22Rv1 (cell line): ENCODE data around the gene RAMP3.

Experiments used
- H3K27ac ChIP-seq: fragments of 450-650 bp; 2 replicates; pipeline ENCODE4 v1.5.1; 2017
- ZFX ChIP-seq: fragments of 450-650 bp; IDR thresholded peaks from 2 replicates; pipeline ENCODE4 v1.6.1; 2017; ENCODE audit warnings: antibody characterized with exemption, borderline replicate concordance
- TF ChIP-seq, protein P1 (sequence below): fragments of 450-650 bp; IDR thresholded peaks from 2 replicates; pipeline ENCODE4 v1.5.1; 2017; ENCODE audit warnings: mild to moderate bottlenecking

Gene RAMP3

GRCh38 chr7:45158471-45158870 lies 880 bp downstream of the RAMP3 start:
- H3K27ac ChIP-seq = no peak overlapping the region
- no peak for TF ChIP-seq ZFX
- TF ChIP-seq, protein P1, sequence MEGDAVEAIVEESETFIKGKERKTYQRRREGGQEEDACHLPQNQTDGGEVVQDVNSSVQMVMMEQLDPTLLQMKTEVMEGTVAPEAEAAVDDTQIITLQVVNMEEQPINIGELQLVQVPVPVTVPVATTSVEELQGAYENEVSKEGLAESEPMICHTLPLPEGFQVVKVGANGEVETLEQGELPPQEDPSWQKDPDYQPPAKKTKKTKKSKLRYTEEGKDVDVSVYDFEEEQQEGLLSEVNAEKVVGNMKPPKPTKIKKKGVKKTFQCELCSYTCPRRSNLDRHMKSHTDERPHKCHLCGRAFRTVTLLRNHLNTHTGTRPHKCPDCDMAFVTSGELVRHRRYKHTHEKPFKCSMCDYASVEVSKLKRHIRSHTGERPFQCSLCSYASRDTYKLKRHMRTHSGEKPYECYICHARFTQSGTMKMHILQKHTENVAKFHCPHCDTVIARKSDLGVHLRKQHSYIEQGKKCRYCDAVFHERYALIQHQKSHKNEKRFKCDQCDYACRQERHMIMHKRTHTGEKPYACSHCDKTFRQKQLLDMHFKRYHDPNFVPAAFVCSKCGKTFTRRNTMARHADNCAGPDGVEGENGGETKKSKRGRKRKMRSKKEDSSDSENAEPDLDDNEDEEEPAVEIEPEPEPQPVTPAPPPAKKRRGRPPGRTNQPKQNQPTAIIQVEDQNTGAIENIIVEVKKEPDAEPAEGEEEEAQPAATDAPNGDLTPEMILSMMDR = no peak

DNA sequence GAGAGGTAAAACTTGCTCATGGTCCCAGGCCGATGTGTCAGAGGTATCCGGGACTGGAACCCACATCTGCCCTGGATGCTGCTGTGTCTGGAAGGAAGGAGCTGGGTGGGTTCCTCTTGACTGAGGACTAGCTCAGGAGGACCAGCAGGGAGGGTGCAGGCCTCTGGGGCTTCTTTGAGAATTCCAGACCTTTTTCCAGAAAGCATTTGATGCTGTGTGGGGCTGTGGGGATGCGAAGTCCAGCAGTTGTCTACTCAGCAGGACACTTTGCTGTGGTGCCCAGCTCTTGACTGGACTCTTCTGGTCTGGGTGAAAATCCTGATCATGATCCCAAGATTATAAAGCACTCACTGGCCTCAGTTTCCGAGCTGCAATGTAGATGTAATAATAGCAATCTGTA lies 1.7 kb downstream of the RAMP3 start:
- no peak overlapping the region for H3K27ac ChIP-seq
- TF ChIP-seq ZFX = no peak
- TF ChIP-seq, protein P1 = no peak

GRCh38 chr7:45160417-45160881 lies 2.9 kb downstream of the RAMP3 start:
- H3K27ac ChIP-seq = no peak overlapping the region
- no peak for TF ChIP-seq ZFX
- TF ChIP-seq, protein P1 = no peak

DNA sequence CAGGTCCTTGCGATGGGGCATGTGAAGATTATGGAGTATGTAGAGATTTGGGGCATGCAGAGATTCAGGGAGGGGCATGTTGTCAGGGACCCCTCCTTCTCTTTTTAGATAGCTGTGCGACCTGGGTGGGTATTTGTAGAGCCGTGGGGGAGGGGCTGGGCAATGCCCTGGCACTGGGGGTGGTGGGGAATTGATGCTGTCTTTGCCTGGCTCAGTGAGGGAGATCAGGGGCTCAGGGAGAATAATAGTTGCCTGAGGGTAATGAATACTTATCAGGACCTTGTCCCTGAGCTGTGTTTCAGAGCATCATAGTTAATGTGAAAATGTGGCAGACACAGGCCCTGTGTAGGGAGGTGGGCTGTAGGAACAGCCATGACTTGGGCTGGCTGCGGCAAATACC lies 3.5 kb downstream of the RAMP3 start:
- H3K27ac ChIP-seq = no peak overlapping the region
- TF ChIP-seq, protein P1 = no peak
- no peak for TF ChIP-seq ZFX

DNA sequence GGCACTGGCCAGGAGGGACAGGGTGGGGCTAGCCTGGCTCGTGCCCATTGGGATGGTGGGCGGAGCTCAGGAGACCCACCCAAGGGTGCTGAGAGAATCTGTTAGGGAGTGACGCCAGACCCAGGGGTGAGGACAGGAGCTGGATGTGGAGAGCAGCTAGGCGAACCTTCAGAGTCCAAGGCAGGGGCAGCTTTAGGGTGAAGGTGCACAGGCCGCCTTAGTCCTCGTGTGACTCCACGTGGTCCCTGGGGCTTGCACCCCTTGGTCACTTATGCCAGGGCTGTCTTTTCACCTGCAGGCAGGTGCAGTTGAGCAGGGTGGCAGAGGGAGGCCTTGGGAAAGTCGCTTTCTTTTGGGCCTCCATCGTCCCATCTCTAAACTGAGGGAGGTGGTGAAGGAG lies 4.3 kb downstream of the RAMP3 start:
- H3K27ac ChIP-seq = no peak overlapping the region
- TF ChIP-seq, protein P1 = no peak
- no peak for TF ChIP-seq ZFX

DNA sequence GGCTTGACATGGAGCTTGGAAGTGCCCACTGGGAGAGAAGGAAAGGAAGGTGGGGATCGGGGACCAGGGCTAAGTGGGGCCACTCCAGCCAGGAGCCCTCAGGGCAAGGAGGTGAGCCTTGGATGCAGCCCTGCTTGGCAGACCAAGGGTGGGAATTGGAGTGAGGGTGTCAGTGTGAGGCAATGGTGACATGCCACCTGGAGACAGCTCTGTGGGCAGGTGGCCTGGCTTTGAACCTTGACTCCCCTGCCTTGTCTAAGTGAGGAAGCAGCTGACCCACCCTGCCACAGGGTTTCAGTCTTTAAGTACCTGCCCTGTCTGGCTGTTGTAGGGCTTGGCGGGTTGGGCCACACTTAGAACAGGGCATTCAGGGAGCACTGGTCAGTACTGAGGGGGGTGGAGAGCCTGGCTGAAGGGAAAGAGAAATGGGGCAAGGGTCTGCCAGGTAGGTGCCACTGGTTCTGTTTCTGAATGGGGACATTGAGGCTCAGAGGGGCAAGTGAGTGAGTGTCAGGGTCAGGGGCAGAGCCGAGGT lies 4.8 kb downstream of the RAMP3 start:
- no peak overlapping the region for H3K27ac ChIP-seq
- TF ChIP-seq, protein P1 = no peak
- TF ChIP-seq ZFX = no peak

GRCh38 chr7:45162943-45163691 lies 5.5 kb downstream of the RAMP3 start:
- no peak overlapping the region for H3K27ac ChIP-seq
- TF ChIP-seq, protein P1 = no peak
- TF ChIP-seq ZFX = no peak
